IMR-90 (cell line): ENCODE measurements around the gene DAPK1. TPM values are rescaled to one million over a fixed set of nuclear protein-coding genes. Genes with fewer than 3 reads are reported as not detected.

Experiments used
- ATAC-seq: fragments of 200-7000 bp; cut with Tn5 transposase; 2 replicates; pipeline ENCODE4 v1.9.1; 2020; ENCODE audit warnings: low read depth, mild to moderate bottlenecking, moderate library complexity
- BruUV-seq: library from RNA; stranded (reverse); fragments of 400-500 nt; replicated peaks from 2 replicates; lab custom pipeline; 2021; lab: Mats Ljungman, UMichigan
- CTCF ChIA-PET: fragments of 300-600 bp; formaldehyde crosslinking; extraction: SDS; loops from one replicate; lab custom pipeline; 2021; ENCODE audit warnings: antibody characterized with exemption; lab: Yijun Ruan, JAX
- POLR2A ChIA-PET: fragments of 300-600 bp; sonication (Branson Sonifier 250); formaldehyde crosslinking; loops from one replicate; lab custom pipeline; 2022; ENCODE audit warnings: antibody characterized with exemption; ENCODE audit not compliant: unreplicated experiment; lab: Charles Lee
- DNase-seq: peaks from one replicate; pipeline ENCODE4 v3.0.0; 2013
- H2AFZ ChIP-seq: replicated peaks from 2 replicates; pipeline ENCODE3; 2013; ENCODE audit warnings: low read length, mild to moderate bottlenecking; ENCODE audit not compliant: poor library complexity
- H2AK5ac ChIP-seq: 2 replicates; pipeline ENCODE4 v1.6.1; 2013; ENCODE audit warnings: low read depth, low read length, inconsistent platforms
- H2AK9ac ChIP-seq: replicated peaks from 2 replicates; pipeline ENCODE3; 2013; ENCODE audit warnings: mild to moderate bottlenecking, low read depth, low read length, moderate library complexity; ENCODE audit not compliant: poor library complexity
- H2BK120ac ChIP-seq: 2 replicates; pipeline ENCODE4 v1.6.1; 2013; ENCODE audit warnings: low read depth, low read length, inconsistent platforms
- H2BK15ac ChIP-seq: 3 replicates; pipeline ENCODE4 v1.6.1; 2013; ENCODE audit warnings: low read depth, low read length, inconsistent platforms
- H2BK20ac ChIP-seq: 2 replicates; pipeline ENCODE4 v1.6.1; 2013; ENCODE audit warnings: low read depth, mild to moderate bottlenecking, inconsistent platforms, low read length, moderate library complexity
- H2BK5ac ChIP-seq: 2 replicates; pipeline ENCODE4 v1.6.1; 2013; ENCODE audit warnings: mild to moderate bottlenecking, low read depth, low read length, inconsistent platforms; ENCODE audit not compliant: poor library complexity, severe bottlenecking
- H3K14ac ChIP-seq: replicated peaks from 2 replicates; pipeline ENCODE4 v1.6.1; 2013; ENCODE audit warnings: low read depth, low read length, inconsistent platforms
- H3K18ac ChIP-seq: 2 replicates; pipeline ENCODE4 v1.6.1; 2013; ENCODE audit warnings: low read depth, low read length, control low read depth
- H3K23ac ChIP-seq: 2 replicates; pipeline ENCODE4 v1.6.1; 2013; ENCODE audit warnings: low read depth, low read length, inconsistent platforms
- H3K27ac ChIP-seq: 2 replicates; pipeline ENCODE4 v1.5.1; 2013; ENCODE audit warnings: mild to moderate bottlenecking, control low read depth, low read length; ENCODE audit not compliant: insufficient read depth
- H3K27me3 ChIP-seq: 2 replicates; pipeline ENCODE4 v1.6.1; 2013; ENCODE audit warnings: low read length; ENCODE audit not compliant: control insufficient read depth, insufficient read depth
- H3K36me3 ChIP-seq: 2 replicates; pipeline ENCODE4 v1.6.1; 2013; ENCODE audit warnings: low read length, mixed read lengths; ENCODE audit not compliant: control insufficient read depth, insufficient read depth
- H3K4ac ChIP-seq: 2 replicates; pipeline ENCODE4 v1.6.1; 2013; ENCODE audit warnings: low read depth, low read length, inconsistent platforms
- H3K4me1 ChIP-seq: 2 replicates; pipeline ENCODE4 v1.6.1; 2013; ENCODE audit warnings: low read length, mixed read lengths; ENCODE audit not compliant: control insufficient read depth, insufficient read depth
- H3K4me2 ChIP-seq: 2 replicates; pipeline ENCODE4 v1.6.1; 2013; ENCODE audit warnings: low read depth, mild to moderate bottlenecking, control low read depth, low read length, moderate library complexity
- H3K4me3 ChIP-seq: 2 replicates; pipeline ENCODE4 v1.5.1; 2013; ENCODE audit warnings: low read depth, mild to moderate bottlenecking, control low read depth, low read length, moderate library complexity; ENCODE audit not compliant: insufficient read depth
- H3K56ac ChIP-seq: 2 replicates; pipeline ENCODE4 v1.6.1; 2013; ENCODE audit warnings: low read length, inconsistent platforms; ENCODE audit not compliant: insufficient read depth; ENCODE audit errors: extremely low read depth
- H3K79me1 ChIP-seq, 2 experiments: 2 replicates each; pipeline ENCODE4 v1.6.1; 2013; ENCODE audit warnings: low read length in 2 of 2, inconsistent platforms in 1 of 2, low read depth in 1 of 2
- H3K9ac ChIP-seq: 2 replicates; pipeline ENCODE4 v1.6.1; 2013; ENCODE audit warnings: low read depth, low read length, control low read depth
- H3K9me1 ChIP-seq: 2 replicates; pipeline ENCODE4 v1.6.1; 2013; ENCODE audit warnings: low read length, inconsistent platforms; ENCODE audit not compliant: insufficient read depth
- H3K9me3 ChIP-seq: 2 replicates; pipeline ENCODE4 v1.6.1; 2013; ENCODE audit warnings: low read length; ENCODE audit not compliant: control insufficient read depth, insufficient read depth
- H4K20me1 ChIP-seq: 2 replicates; pipeline ENCODE4 v1.6.1; 2013; ENCODE audit warnings: low read length, inconsistent platforms; ENCODE audit not compliant: insufficient read depth
- H4K5ac ChIP-seq: 2 replicates; pipeline ENCODE4 v1.6.1; 2013; ENCODE audit warnings: mild to moderate bottlenecking, low read depth, low read length, control low read depth
- H4K8ac ChIP-seq, 2 experiments: 2 replicates each; pipeline ENCODE4 v1.6.1; 2013; ENCODE audit warnings: low read depth in 2 of 2, low read length in 2 of 2, control low read depth in 1 of 2, inconsistent platforms in 1 of 2
- H4K91ac ChIP-seq: 2 replicates; pipeline ENCODE4 v1.6.1; 2013; ENCODE audit warnings: low read depth, low read length, inconsistent platforms; ENCODE audit not compliant: insufficient read depth
- FOS ChIP-seq: fragments of 150-350 bp; IDR thresholded peaks from 2 replicates; pipeline ENCODE4 v1.6.1; 2016; ENCODE audit warnings: low read depth, low read length
- MXI1 ChIP-seq: IDR thresholded peaks from 2 replicates; pipeline ENCODE4 v1.6.1; 2012; ENCODE audit warnings: low read depth, mild to moderate bottlenecking, low read length, moderate library complexity, borderline replicate concordance
- RFX5 ChIP-seq: IDR thresholded peaks from 2 replicates; pipeline ENCODE4 v1.8.0; 2012; ENCODE audit warnings: low read depth, mild to moderate bottlenecking, low read length, moderate library complexity
- WGBS, 2 experiments: methylation state at CpG; one replicate each; pipeline versions ENCODE4 v1.1.5 to v1.1.7; 2013; ENCODE audit warnings: missing lambda C conversion rate in 2 of 2; ENCODE audit not compliant: insufficient read length in 1 of 2; ENCODE audit errors: extremely low coverage in 2 of 2; 5-methylcytosine and 5-hydroxymethylcytosine counted together
- dilution Hi-C: fragments of 300-500 bp; cut with HindIII; formaldehyde crosslinking; loops from one replicate; pipeline ENCODE4 v1.14.3; 2018; ENCODE audit warnings: low sequenced_read_pairs; ENCODE audit not compliant: unreplicated experiment
- in situ Hi-C: fragments of 300-500 bp; cut with MboI; formaldehyde crosslinking; loops from 3 replicates; pipeline ENCODE4 v1.14.3; 2019; ENCODE audit warnings: low sequenced_read_pairs, inconsistent platforms, mixed read lengths
- intact Hi-C: fragments of 100-400 bp; cut with micrococcal nuclease; formaldehyde crosslinking; loops from 2 replicates; pipeline ENCODE4 v1.10.0; 2022
- polyA plus RNA-seq, 3 experiments: library from polyadenylated mRNA; depleted of rRNA; stranded (reverse); fragments of >200 nt; gene quantifications; 2 replicates each; pipeline ENCODE4 v1.2.3, GENCODE V29; 2012; ENCODE audit warnings: low replicate concordance in 1 of 3
- total RNA-seq: library from RNA; depleted of rRNA; stranded (reverse); fragments of >200 nt; gene quantifications from 2 replicates; pipeline ENCODE4 v1.2.3, GENCODE V29; 2012

Gene DAPK1
- total and polyA plus RNA-seq, 2 of the 4 experiments (the other 2 are of a cell fraction), result under 0.01 to 0.03 TPM

DNA sequence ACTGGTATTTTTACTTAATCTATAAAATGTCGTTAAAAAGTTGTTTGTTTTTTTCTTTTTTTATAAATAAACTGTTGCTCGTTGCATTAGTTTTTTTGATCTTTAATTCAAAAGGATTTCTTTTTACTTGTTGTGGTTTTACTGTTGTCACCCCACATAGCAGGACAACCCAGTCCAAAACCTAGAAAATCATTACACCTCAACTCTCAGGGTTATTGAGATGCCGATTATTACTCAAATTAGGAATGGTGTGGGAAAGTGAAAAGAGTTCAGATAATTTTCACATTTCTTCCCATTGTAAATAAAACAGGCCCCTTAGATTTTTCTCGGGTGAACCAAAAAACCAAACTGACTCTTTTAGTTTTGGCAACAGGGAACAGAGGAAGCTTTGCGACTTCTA, 210.9 kb downstream of the DAPK1 start:
- H3K4me1 ChIP-seq, result peaks cover 13% of the 10 kb centered on the region
- ChIA-PET CTCF (interaction anchor here (0.6 kb wide), 1 partner anchor 1387 kb away, joined by 5 read pairs; no protein-coding TSS in a partner anchor), POLR2A (no interaction called here)
- H3K79me1 ChIP-seq, result peaks cover 0 to 6% of the 10 kb centered on the region in 2 experiments; a peak in 2 of 4 replicates
- no peaks in the 10 kb centered on the region for H4K20me1 ChIP-seq
- H4K91ac ChIP-seq, result no peak overlapping the region
- intact Hi-C loops (no loop called here), in situ Hi-C loops (loop anchor here (25.0 kb wide), 1 partner anchor 854 kb away; no protein-coding TSS in a partner anchor), dilution Hi-C loops (no loop called here)
- H4K5ac ChIP-seq, result no peak overlapping the region
- no peak overlapping the region for H3K4me3 ChIP-seq
- H2BK20ac ChIP-seq, result no peak overlapping the region
- H3K14ac ChIP-seq, result no peak overlapping the region
- no peak overlapping the region for H2AFZ ChIP-seq
- no peaks in the 10 kb centered on the region for H3K9me3 ChIP-seq
- DNase-seq, result no peak
- no peak overlapping the region for H3K23ac ChIP-seq
- no peak overlapping the region for H2AK9ac ChIP-seq
- H2BK15ac ChIP-seq, result no peak overlapping the region
- H4K8ac ChIP-seq, result no peak overlapping the region
- H3K36me3 ChIP-seq, result no peaks in the 10 kb centered on the region
- no TSS peak for BruUV-seq
- no peak overlapping the region for H2AK5ac ChIP-seq
- no peak overlapping the region for H3K9ac ChIP-seq
- WGBS, 2 experiments, result no CpG with 5 or more reads among the region's 5 CpGs
- H3K9me1 ChIP-seq, result peaks cover 16% of the 10 kb centered on the region
- H3K4ac ChIP-seq, result no peak overlapping the region
- H2BK120ac ChIP-seq, result no peak overlapping the region
- ATAC-seq, result no peak
- H3K56ac ChIP-seq, result no peak overlapping the region
- no peak overlapping the region for H3K4me2 ChIP-seq
- H3K27ac ChIP-seq, result no peak overlapping the region
- TF ChIP-seq RFX5 (no peak), MXI1 (no peak), FOS (no peak)
- H3K18ac ChIP-seq, result no peak overlapping the region
- no peak overlapping the region for H2BK5ac ChIP-seq
- H3K27me3 ChIP-seq, result no peaks in the 10 kb centered on the region
